ENCODE measurements around the gene GLMN. TPM values are rescaled to one million over a fixed set of nuclear protein-coding genes. Genes with fewer than 3 reads are reported as not detected.

GLMN gene
- total and polyA plus RNA-seq, 9 donors = 4.7 to 14.6 (median 9.7) TPM

GRCh38 chr1:92317836-92318493, 19.2 kb upstream of the GLMN start:
- intact Hi-C loops (cut with DNase I) = no loop called here
- 87 to 91% (median 91%) methylated on average over 3 of the region's 3 CpGs for WGBS, 3 donors
- TF ChIP-seq EP300 (IDR thresholded peaks at IDR 0.05) = no peak
- no peak for TF ChIP-seq POLR2A (IDR thresholded peaks at IDR 0.05)
- no peak for TF ChIP-seq CTCF (IDR thresholded peaks at IDR 0.05)
- H3K4me3 ChIP-seq = no peak overlapping the region
- no peaks in the 10 kb centered on the region for H3K9me3 ChIP-seq
- no peaks in the 10 kb centered on the region for H3K27me3 ChIP-seq
- no peaks in the 10 kb centered on the region for H3K4me1 ChIP-seq (ENCODE audit: insufficient read depth)
- DNase-seq = no peak
- H3K36me3 ChIP-seq = no peaks in the 10 kb centered on the region
- no peak overlapping the region for H3K27ac ChIP-seq

DNA sequence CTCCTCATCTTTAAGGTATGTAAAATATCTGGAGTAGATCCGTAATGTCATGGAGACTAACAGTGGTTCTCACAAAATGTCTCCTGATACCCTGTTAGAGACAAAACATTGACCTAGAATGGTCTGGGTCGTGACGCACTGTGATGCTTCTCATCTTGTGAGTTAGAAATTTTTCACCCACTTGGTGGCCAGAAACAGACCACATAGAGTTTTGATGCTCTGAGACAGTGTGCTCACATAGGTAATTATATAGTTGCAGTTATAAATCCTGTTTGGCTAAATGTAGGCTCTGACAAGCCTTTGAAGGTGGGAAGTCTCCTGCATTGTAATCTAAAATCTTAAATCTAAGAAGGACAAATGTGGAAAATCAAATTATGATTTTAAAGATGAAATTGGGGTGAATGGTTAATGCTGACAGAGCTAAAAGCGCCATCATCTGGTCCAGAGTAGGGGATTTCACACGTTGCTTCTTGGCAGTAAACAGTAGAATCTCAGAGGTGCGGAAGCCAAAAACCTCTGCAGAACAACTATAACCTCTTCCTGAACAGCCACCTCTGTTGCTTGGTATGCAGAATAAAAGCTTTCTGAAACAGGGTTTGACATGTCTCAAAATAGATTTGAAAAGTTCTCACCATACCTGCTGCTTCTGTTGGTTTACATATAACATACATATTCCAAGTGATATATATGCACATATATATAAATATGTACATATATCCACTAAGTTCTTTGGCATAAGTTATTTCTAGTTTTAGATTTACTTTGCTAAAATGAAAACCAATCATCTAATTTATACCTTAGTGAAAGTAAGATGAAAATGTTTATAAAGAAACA, 17.2 kb upstream of the GLMN start:
- no peak for DNase-seq
- Histone ChIP-seq H3K36me3 (no peaks in the 10 kb centered on the region), H3K4me1 (ENCODE audit: insufficient read depth) (no peaks in the 10 kb centered on the region), H3K4me3 (no peak overlapping the region), H3K9me3 (no peaks in the 10 kb centered on the region), H3K27ac (no peak overlapping the region), H3K27me3 (no peaks in the 10 kb centered on the region)
- TF ChIP-seq POLR2A (IDR thresholded peaks at IDR 0.05) (no peak), EP300 (IDR thresholded peaks at IDR 0.05) (no peak), CTCF (IDR thresholded peaks at IDR 0.05) (no peak)
- intact Hi-C loops (cut with DNase I) = no loop called here
- WGBS, 3 donors = 70 to 78% (median 77%) methylated on average over 6 of the region's 6 CpGs

GRCh38 chr1:92314024-92314423, 15.2 kb upstream of the GLMN start:
- intact Hi-C loops (cut with DNase I) = no loop called here

DNA sequence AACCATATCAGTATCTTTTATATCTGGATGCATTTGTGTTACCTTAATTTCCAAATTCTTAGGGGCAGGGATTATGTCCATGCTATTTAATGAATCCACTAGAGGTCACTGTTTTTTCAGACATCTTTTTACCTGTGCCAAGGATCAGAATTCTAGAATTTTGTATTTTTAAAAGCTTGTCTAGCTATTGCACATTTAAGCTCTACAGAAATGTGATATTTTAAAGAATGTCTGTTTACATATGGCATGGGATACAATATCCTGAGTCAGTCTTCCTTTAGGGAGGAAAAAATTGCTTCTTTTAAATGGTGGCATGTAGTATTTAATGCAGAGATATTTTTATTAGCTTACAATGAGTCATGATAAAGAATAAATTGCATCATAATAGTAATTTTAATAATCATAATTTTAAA, 11.4 kb upstream of the GLMN start:
- TF ChIP-seq POLR2A (IDR thresholded peaks at IDR 0.05) = no peak
- no peak for TF ChIP-seq CTCF (IDR thresholded peaks at IDR 0.05)
- no peaks in the 10 kb centered on the region for H3K36me3 ChIP-seq
- no peak overlapping the region for H3K27ac ChIP-seq
- H3K4me3 ChIP-seq = no peak overlapping the region
- no peaks in the 10 kb centered on the region for H3K4me1 ChIP-seq (ENCODE audit: insufficient read depth)
- DNase-seq = no peak
- H3K9me3 ChIP-seq = no peaks in the 10 kb centered on the region
- H3K27me3 ChIP-seq = no peaks in the 10 kb centered on the region
- intact Hi-C loops (cut with DNase I) = no loop called here

More at GRCh38 chr1:92314024-92314423, 15.2 kb upstream of the GLMN start:
- H3K36me3 ChIP-seq = no peaks in the 10 kb centered on the region
- H3K4me3 ChIP-seq = no peak overlapping the region
- H3K9me3 ChIP-seq = no peaks in the 10 kb centered on the region
- H3K27ac ChIP-seq = no peak overlapping the region
- H3K4me1 ChIP-seq (ENCODE audit: insufficient read depth) = no peaks in the 10 kb centered on the region
- WGBS, 3 donors = 98 to 100% (median 98%) methylated on average over 1 of the region's 1 CpG
- TF ChIP-seq POLR2A (IDR thresholded peaks at IDR 0.05) = no peak
- no peak for DNase-seq
- H3K27me3 ChIP-seq = no peaks in the 10 kb centered on the region

- intact Hi-C loops (cut with DNase I) = no loop called here
- Histone ChIP-seq H3K4me1 (ENCODE audit: insufficient read depth) (no peaks in the 10 kb centered on the region), H3K9me3 (no peaks in the 10 kb centered on the region), H3K4me3 (no peak overlapping the region), H3K36me3 (no peaks in the 10 kb centered on the region), H3K27ac (no peak overlapping the region), H3K27me3 (no peaks in the 10 kb centered on the region)
- no peak for DNase-seq
- WGBS, 3 donors = 78 to 83% (median 81%) methylated on average over 4 of the region's 4 CpGs
- no peak for TF ChIP-seq CTCF (IDR thresholded peaks at IDR 0.05)
- TF ChIP-seq EP300 (IDR thresholded peaks at IDR 0.05) = no peak
- TF ChIP-seq POLR2A (IDR thresholded peaks at IDR 0.05) = no peak
Measured at GRCh38 chr1:92307980-92308379, 9.2 kb upstream of the GLMN start.

Data from ovary (tissue), 9 donors.